Stimulated activated CD4-positive, alpha-beta T cell treated with anti-CD3 and anti-CD28 coated beads, Interleukin-1b, Interleukin-23, amount 100 ng/mL, for 1 hour (primary cell): ENCODE data around the gene CAPN9.

Source experiments
- DNase-seq, 2 donors: peaks; one replicate each; pipeline ENCODE4 v3.0.0-alpha.2; 2020; ENCODE audit warnings: low read depth in 2 of 2

Gene CAPN9

DNA sequence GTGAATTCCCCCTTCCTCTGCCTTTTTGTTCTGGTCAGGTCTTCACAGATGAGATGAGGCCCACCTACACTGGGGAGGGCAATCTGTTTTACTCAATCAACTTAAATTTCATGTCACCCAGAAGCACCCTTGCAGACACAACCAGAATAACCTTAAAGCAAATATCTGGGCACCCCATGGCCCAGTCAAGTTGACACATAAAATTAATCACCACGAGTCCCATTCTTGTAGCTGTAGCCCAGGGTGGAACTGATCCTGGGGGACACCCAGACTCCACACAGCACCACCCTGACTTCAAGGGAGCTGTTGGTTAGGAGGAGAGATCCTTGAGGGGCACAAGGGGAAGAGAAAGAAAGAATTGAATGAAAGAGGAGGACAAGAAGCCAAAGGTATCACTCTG, 23.1 kb downstream of the CAPN9 start:
- no peak for DNase-seq

DNA sequence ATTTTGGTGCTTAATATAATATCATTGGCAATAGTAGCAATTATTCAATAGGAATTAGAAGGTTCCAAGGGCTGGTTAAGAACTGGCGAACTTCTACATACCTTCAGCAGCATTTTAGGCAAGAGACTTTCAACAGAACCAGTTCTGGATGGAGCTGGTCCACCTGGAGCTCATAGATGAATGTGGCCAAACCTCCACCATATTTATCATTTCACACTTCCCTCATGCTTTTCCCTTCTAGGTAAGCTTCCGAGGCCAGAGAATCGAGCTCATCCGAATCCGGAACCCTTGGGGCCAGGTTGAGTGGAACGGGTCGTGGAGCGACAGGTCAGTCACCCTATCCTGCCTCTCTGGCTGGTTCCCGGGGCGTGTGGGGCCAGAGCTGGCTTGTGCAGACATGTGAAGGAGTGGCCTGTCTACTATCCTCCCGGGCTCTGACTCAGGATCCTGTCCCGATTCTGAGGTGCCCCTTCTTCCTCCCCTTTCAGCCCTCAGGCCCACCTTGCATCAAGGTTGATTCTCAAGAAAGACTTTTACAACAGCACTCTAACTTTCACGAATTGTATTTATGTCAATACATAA, 24.7 kb downstream of the CAPN9 start:
- no peak for DNase-seq

DNA sequence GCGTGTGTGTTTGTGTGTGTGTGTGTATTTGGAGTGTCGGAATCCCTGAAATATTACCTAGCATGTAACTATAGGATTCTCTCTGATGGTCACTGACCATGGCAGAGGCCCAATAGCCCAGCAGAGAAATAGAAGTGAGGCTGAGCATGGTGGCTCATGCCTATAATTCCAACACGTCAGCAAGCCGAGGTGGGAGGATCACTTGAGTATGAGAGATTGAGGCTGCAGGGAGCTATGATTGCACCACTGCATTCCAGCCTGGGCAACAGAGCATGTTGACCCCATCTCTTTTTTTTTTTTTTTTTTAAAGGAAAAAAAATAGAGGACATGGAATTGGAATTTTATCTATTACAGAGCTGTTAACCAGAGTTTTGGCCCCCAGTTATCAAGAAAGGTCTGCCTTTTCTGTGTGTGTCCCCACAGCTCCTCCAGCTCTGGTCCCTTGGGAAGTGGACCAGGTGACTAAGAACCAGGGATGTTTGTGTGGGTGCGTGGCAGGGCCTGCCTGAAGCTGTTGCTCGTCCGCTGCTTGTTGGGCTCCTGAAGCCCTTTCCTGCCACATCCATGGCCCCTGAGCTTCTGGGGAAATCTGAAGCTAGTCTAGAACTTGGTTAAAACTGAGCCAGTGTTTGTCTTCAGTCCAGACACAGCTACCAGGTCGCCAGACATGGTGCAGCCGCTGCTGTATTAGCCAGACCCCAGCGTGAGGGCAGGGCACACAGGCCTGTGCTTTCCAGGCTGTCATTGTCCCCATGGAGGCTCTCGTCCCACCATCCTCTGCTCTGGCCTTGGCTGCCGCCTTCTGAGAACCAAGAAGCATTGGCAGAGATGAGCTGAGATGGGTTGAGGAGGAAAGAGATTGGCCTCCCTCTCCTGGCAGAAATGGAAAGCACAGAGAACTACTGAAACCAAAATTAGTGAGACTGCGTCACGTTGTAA, 25.5 kb downstream of the CAPN9 start:
- DNase-seq: no peak

DNA sequence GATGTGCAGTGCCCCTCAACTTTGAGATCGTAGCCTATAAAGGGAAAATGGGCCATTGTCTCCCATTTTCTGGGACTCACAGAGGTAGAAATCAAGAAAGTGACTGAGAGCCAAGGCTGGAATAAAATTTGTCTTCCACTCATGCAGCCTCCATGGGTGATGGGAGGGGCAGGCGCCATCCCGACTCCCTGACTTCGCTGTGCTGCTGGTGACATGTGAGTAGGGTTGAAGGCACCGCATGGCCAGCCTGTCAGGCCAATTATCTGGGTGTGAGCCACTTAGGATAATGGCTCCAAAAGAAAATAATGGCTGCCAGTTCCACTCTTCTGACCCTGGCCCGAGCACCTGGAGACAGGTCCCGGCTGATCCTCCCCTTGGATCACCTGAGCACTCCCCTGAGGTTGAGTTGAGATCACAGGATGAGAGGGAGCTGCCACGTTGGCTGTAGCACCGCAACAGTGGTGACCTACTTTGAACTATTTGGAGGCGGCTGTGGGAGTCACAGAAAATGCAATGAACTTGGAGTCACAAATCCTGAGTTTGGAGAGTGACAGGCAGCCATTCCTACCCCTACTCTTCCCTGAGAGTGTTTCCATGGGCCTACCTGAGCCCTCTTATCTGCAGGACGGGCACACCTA, 26.3 kb downstream of the CAPN9 start:
- DNase-seq: no peak

DNA sequence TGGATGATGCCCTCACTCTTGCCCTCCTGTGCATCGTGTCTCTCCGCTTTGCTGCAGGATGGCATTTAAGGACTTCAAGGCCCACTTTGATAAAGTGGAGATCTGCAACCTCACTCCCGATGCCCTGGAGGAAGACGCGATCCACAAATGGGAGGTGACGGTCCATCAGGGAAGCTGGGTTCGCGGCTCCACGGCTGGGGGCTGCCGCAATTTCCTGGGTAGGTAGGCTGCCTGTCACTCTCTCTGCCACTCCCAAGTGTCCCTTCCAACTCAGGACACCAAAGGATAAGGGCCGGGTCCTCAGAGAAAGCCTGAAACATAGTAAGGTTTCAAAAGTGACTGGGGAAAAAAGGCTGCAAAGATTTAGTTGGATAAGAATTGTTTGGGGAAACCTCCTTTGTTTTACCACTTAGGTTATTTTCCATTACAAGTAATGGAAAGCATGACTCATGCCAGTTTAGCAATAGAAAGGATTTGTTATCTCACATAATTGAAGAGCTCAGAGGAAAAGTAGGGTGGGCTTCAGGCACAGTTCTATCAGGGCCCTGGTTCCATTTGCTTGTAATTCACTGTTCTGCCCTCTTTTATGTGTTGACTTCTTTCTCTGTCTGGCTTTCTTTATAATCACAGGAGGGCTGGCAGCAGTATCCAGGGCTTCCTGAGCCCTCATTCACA, 31.9 kb downstream of the CAPN9 start:
- no peak for DNase-seq

DNA sequence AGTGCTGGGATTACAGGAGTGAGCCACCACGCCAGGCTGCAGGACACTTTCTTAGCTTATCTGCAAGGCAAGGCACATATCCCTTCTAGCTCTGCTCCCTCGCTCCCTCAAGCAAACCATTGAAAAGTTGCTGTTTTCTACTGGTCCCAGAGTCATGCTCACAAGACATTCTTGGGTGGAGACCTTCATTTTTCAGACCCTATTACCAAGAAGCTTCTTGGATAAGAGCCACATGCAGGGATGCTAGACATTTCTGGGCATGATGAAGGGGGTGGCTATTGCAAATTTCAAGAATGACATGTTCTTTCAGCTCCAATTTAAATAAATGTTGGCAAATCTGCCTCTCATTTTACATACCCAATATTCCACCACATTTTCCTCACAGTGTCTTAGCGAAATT, 33.9 kb downstream of the CAPN9 start:
- DNase-seq: no peak

DNA sequence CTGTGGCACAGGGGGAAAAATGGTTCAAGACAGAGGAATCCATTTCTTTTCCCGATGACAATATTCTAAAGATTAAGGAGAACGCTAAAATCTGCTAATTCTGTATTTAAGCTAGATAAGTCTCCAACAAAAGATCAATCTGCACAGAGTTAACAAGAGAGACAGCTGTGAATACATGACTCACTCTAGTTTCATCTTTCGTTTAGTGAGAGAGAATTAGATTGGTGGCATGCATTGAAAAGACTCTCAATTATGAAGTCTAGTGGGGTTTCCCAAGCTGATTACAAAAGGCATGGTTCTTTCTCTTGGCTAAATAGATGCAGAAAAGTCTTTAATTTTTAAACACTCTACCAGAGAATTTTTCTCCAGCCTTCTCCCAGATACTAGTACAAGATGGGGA, 34.4 kb downstream of the CAPN9 start:
- no peak for DNase-seq

DNA sequence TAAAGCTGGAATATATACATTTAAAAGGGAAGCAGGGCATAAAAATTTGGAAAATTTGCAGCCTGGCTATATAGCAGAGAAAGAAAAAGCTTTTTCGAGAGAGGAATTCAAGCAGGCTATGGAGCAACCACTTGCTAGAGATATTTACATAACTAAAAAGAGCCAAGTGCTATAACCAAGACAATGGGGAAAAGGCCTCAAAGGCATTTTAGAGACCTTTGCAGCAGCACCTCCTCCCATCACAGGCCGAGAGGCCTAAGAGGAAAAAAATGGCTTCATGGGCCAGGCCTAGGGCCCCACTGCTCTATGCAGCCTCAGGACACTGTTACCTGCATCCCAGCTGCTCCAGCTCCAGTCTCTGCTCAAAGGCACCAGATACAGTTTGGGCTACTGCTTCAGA, 37.0 kb downstream of the CAPN9 start:
- no peak for DNase-seq

DNA sequence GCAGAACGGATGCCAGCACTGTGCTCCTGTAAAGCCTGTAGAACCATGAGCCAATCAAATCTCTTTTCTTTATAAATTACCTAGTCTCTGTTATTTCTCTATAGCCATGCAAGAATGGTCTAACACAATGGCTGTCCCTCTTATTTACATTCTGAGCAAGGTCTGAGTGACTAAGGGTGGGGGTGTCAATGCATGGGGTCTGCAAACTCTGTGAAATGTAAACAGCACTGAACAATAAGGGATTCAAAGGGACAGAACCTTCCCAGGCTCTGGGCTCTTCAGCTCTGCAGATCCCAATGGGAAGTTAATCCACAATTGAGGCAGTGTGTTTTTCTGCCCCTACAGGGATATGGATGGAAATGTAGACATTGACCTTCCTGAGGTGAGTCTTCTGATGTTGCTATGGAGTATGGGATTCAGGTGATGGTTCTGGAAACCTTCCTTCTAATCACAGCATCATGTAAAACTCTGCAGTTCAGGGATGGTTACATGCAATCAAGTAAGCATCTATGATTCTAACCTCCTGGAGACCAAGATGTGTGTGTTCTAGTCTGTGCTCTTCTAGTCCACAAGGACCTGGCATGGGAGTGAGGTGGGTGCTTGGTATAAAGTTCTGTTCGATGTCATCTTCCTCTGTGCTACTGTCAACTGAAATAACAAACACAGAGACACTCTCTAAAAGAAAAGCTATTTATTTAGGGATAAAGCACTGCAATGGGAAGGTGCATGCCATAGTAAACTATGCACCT, 38.6 kb downstream of the CAPN9 start:
- DNase-seq: no peak

DNA sequence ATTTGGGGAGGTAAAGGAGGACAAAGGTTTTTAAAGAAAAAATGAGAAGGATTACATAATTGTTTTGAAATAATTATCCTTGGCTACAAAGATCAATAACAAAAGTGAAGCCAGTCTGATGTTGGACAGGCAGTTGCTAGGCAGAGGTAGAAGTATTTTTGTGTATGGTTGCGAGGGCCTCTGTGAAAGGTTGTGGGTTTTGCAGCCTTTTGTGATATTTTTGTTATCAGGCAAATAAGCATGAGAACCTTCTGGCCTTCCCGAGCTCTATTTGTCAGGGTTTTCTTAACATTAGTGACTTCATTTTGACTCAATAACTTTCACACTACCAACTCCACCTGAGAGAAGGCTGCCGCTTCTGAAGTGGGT, 39.2 kb downstream of the CAPN9 start:
- DNase-seq: no peak

DNA sequence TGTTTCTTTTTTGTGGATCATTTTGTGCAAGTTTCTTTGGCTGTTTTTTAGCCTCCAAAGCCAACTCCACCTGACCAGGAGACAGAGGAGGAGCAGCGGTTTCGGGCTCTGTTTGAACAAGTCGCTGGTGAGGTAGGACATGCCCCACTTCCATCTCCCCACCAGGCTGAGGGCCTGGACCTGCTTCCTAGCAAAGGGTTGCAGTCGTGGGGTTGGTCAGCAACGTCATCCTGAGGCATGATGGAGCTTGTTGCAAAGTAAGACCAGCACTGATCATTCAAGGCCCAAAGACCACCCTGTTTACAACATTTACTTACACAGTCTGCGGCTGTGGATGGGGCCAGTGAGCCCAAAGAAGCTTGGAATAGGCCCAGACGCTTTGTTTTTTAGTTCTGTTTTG, 40.3 kb downstream of the CAPN9 start:
- DNase-seq: no peak

DNA sequence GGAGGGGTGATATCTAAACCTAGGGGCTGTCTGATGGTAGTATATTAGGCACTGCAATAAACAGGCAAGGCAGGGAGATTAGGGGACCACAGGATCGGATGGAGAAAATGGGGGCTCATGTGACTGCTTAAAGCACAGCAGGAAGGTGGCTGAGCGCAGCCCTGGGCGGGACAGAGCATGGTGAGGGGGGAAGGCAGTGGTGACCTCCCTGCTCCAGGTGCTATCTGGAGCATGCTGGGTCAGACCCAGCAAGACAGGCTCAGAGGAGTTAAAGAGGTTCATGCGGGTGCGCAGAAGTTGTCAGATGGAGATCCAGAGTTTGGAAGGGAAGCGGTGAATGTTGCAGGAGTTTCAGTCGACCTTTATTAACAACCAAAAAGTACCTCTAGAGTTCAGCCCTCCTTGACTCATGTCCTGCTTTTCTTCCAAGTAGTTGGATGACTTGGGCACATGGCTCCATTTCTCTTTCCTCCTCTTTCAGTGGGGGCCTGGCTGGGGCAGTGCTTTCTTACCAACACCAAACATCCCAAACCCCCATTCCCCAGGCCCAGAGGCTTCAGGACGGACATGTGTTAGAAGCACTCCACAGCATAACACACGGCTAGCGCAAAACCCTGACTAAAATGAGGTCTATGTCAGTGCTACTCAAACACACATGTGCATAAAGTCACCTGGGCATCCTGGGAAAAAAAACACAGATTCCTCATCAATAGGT, 41.5 kb downstream of the CAPN9 start:
- DNase-seq: no peak

DNA sequence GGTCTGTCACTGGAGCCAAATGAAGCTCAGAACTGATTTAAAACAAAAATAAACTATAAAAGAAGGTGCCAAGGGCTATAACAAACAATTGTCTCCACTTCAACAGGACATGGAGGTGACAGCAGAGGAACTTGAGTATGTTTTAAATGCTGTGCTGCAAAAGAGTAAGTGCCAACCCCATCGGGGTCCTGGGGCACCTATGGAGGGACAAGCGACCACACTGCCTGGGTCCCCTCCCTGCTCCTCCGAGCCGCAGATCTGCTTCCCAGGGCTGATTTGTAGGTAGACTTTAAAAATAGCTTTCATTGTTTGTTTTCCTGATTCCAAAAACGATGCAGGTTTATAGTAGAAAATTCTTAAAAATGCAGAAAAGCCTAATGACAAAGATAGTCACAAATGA, 42.8 kb downstream of the CAPN9 start:
- DNase-seq: no peak

DNA sequence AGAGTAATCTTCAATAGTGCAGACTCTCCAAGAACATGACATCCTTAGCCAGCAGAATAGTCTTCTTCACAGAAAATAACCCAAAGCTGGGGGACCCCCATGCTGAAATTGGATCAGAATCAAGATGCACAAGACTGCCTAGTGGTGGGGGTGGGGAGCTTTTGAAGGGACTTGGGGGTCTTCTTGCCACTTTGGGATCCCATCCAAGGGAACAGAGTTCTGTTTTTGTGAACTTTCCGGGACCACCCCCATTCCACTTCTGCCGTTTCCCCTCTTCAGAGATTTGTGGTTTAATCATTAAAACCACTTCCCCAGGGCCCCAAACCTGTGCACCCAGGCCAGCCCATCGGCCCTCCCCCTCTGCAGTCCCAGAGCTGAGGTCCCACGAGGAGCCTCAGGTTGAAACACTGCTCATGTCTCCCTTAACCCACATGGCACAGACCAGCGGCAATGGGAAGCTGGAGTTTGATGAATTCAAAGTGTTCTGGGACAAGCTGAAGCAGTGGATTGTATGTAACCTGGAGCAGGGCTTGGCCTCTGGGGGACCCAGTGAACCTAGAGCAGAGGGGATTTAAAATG, 44.9 kb downstream of the CAPN9 start:
- no peak for DNase-seq

DNA sequence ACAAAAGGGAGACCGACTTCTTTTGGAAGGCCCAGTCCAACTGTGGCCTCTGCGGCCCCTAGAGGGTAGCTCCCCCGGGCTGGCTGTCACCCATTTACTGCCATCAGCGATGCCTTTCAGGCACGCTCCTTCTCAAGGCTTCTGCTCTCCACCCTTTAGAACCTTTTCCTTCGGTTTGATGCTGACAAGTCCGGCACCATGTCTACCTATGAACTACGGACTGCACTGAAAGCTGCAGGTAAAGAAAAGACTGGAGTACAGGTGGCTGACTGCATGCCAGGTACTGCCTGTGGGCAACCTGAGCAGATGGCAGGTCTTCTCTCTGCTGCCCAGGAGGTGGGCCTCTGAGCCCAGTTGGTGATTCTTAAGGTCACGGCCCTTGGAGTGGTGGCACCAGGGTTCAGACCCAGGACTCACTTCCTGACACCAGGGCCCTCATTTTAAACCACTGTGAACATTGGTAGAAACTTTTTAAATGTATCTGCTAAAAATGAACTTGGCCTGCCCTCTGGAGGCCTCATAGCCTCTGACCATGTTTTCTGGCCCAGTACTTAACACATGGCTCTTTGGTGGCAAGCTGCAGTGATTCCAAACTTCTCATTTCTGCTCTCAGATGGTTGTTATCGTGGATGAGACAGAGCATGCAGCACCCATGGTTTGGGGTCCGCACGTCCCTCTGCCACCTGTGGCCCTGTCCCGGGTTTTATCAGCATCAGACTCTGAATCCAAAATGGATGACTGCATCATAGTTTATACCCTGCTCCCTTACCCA, 45.7 kb downstream of the CAPN9 start:
- no peak for DNase-seq

DNA sequence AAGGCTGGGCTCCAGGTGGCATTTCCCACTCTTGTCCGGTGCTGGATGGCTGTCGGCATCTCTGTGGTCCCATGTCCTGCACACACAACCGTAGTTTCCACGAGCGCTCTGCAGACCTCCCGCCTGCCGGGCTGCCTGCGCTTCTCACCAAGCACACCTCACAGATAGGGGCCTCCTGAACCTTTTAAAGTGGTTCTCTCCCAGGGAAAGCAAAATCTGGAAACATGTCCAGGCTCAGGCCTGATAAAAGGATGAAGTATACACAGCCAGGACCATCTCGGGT, 46.2 kb downstream of the CAPN9 start:
- no peak for DNase-seq

DNA sequence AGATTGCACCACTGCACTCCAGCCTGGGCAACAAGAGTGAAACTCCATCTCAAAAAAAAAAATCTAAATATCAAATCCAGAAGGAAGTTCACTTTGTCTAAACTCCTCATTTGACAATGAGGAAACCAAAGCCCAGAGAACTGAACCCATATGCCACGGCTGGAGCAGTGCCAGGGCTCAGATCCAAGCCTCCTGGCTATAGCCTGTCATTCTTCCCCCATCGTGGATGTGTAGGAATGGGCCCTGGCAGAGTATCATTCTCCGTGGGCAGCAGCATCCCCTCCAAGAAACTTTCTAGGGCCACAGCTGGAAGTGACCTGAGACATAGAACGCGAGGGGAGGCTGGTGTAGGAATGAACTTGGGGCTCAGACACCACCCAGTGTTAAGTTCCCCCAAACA, 47.2 kb downstream of the CAPN9 start:
- DNase-seq: no peak

DNA sequence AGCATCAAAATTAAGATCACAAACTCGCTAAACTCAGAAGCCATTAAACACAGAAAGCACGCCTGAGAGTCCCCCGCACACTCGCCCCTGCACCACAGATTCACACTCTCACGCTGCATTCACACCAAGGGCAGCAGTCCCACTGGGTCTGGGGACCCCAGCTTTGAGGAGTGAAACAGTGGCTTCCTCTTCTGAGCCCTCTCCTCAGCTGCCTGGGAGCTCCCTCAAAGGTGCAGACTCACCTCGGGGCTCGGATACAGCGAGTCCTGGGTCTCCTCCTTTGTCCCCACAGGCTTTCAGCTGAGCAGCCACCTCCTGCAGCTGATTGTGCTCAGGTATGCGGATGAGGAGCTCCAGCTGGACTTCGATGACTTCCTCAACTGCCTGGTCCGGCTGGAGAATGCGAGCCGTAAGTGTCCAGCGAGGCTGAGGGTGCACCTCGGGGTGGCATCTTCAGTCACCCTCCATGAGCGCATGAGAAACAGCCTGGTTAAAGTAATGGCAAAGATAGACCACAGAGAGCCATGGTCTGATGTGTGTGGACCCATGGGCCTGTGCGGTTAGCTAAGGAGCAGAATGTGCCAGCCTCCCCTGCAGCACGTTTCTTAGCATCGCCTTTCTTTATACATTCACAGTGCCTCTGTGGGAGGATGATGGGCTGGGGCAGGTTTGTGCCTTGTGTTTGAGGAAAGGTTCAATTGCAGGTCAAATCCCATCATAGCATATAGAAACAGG, 47.9 kb downstream of the CAPN9 start:
- DNase-seq: no peak

DNA sequence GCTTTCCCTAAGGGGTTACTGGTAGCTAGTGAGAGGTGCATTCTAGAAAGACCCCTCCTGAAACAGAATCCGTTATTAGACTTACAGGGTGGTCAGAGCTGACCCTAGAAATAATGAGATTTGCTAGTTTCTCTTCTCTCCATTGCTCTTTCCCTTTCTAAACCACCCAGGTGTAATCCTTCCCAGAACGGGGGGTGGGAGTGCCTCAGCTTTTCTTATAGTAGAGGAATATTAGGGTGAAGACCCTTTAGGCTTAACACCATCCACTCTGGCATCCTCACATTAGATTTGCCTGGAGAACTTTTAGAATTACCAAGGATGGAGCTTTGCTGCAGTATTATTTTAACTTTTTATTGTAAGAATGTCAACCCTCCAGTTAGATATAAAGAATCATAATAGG, 49.4 kb downstream of the CAPN9 start:
- DNase-seq: no peak
